IMR-90 (cell line): Measurements from ENCODE around the gene SRP14.
"Not testable (repeated sequence)": the region's sequence is repeated elsewhere in the genome, so short reads cannot be mapped to it uniquely, and the experiment has no call there.

Experiments used
- CEBPB ChIP-seq: IDR thresholded peaks from 2 replicates; pipeline ENCODE4 v1.6.1; 2012; ENCODE audit warnings: low read depth, low read length, improper control_type of control experiment
- FOS ChIP-seq: fragments of 150-350 bp; IDR thresholded peaks from 2 replicates; pipeline ENCODE4 v1.6.1; 2016; ENCODE audit warnings: low read depth, low read length
- MAFK ChIP-seq: IDR thresholded peaks from 2 replicates; pipeline ENCODE4 v1.6.1; 2012; ENCODE audit warnings: low read depth, low read length, improper control_type of control experiment
- MAZ ChIP-seq: IDR thresholded peaks from 2 replicates; pipeline ENCODE4 v1.6.1; 2012; ENCODE audit warnings: low read depth, mild to moderate bottlenecking, low read length, improper control_type of control experiment, moderate library complexity, borderline replicate concordance
- MXI1 ChIP-seq: IDR thresholded peaks from 2 replicates; pipeline ENCODE4 v1.6.1; 2012; ENCODE audit warnings: low read depth, mild to moderate bottlenecking, low read length, moderate library complexity, borderline replicate concordance
- POLR2A ChIP-seq: IDR thresholded peaks from 2 replicates; pipeline ENCODE4 v1.6.1; 2012; ENCODE audit warnings: mild to moderate bottlenecking, low read depth, low read length
- RAD21 ChIP-seq: IDR thresholded peaks from 2 replicates; pipeline ENCODE4 v1.6.1; 2012; ENCODE audit warnings: low read length, improper control_type of control experiment
- RCOR1 ChIP-seq: IDR thresholded peaks from 2 replicates; pipeline ENCODE4 v1.6.1; 2012; ENCODE audit warnings: mild to moderate bottlenecking, low read length, improper control_type of control experiment; ENCODE audit not compliant: insufficient replicate concordance
- RFX5 ChIP-seq: IDR thresholded peaks from 2 replicates; pipeline ENCODE4 v1.8.0; 2012; ENCODE audit warnings: low read depth, mild to moderate bottlenecking, low read length, moderate library complexity
- TF ChIP-seq, protein P1 (sequence below): conservative IDR thresholded peaks from 2 replicates; pipeline ENCODE4 v1.5.1; 2012; ENCODE audit warnings: mild to moderate bottlenecking, low read depth, low read length, improper control_type of control experiment
- TF ChIP-seq, protein P2 (sequence below): fragments of 150-350 bp; IDR thresholded peaks from 2 replicates; pipeline ENCODE4 v1.6.1; 2016; ENCODE audit warnings: low read depth, mild to moderate bottlenecking, low read length, moderate library complexity, borderline replicate concordance
- TF ChIP-seq, protein P3 (sequence below): fragments of 150-350 bp; IDR thresholded peaks from 2 replicates; pipeline ENCODE4 v1.6.1; 2017; ENCODE audit warnings: mild to moderate bottlenecking, antibody characterized with exemption, low read length, low read depth

GRCh38 chr15:40074656-40075055 lies 35.7 kb upstream of the SRP14 start:
- not testable (repeated sequence) for TF ChIP-seq MXI1, FOS, POLR2A, CEBPB, RAD21, RFX5, RCOR1, MAZ, MAFK
- TF ChIP-seq, protein P1, sequence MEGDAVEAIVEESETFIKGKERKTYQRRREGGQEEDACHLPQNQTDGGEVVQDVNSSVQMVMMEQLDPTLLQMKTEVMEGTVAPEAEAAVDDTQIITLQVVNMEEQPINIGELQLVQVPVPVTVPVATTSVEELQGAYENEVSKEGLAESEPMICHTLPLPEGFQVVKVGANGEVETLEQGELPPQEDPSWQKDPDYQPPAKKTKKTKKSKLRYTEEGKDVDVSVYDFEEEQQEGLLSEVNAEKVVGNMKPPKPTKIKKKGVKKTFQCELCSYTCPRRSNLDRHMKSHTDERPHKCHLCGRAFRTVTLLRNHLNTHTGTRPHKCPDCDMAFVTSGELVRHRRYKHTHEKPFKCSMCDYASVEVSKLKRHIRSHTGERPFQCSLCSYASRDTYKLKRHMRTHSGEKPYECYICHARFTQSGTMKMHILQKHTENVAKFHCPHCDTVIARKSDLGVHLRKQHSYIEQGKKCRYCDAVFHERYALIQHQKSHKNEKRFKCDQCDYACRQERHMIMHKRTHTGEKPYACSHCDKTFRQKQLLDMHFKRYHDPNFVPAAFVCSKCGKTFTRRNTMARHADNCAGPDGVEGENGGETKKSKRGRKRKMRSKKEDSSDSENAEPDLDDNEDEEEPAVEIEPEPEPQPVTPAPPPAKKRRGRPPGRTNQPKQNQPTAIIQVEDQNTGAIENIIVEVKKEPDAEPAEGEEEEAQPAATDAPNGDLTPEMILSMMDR: not testable (repeated sequence)
- TF ChIP-seq, protein P2, sequence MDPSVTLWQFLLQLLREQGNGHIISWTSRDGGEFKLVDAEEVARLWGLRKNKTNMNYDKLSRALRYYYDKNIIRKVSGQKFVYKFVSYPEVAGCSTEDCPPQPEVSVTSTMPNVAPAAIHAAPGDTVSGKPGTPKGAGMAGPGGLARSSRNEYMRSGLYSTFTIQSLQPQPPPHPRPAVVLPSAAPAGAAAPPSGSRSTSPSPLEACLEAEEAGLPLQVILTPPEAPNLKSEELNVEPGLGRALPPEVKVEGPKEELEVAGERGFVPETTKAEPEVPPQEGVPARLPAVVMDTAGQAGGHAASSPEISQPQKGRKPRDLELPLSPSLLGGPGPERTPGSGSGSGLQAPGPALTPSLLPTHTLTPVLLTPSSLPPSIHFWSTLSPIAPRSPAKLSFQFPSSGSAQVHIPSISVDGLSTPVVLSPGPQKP: not testable (repeated sequence)
- TF ChIP-seq, protein P3, sequence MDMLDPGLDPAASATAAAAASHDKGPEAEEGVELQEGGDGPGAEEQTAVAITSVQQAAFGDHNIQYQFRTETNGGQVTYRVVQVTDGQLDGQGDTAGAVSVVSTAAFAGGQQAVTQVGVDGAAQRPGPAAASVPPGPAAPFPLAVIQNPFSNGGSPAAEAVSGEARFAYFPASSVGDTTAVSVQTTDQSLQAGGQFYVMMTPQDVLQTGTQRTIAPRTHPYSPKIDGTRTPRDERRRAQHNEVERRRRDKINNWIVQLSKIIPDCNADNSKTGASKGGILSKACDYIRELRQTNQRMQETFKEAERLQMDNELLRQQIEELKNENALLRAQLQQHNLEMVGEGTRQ: not testable (repeated sequence)
